Tibial nerve (tissue), 3 donors: ENCODE results near the gene RGS7.

Experiments
- CTCF ChIP-seq, 5 experiments: fragments of 200-600 bp in 3 of 5; fragments of 450-650 bp in 2 of 5; sonication (generic) in 3 of 5; IDR thresholded peaks; one replicate each; pipeline ENCODE4 v1.5.1; 2016 to 2019; ENCODE audit warnings: antibody characterized with exemption in 5 of 5, mild to moderate bottlenecking in 3 of 5, moderate library complexity in 2 of 5
- POLR2A ChIP-seq, 2 donors: fragments of 450-650 bp; IDR thresholded peaks; one replicate each; pipeline ENCODE4 v1.6.1; 2017; ENCODE audit warnings: antibody characterized with exemption in 2 of 2, mild to moderate bottlenecking in 2 of 2, moderate library complexity in 2 of 2

GRCh38 chr1:241157435-241157834 is 199.6 kb downstream of the RGS7 start:
- TF ChIP-seq POLR2A (IDR thresholded peaks at IDR 0.05) (no peak), CTCF (IDR thresholded peaks at IDR 0.05) (no peak)
